ENCODE data around the gene PHACTR1. TPM values are rescaled to one million over a fixed set of nuclear protein-coding genes. Genes with fewer than 3 reads are reported as not detected.

Gene PHACTR1
- polyA plus RNA-seq, 3 donors = 6.1 to 26.9 (median 7.6) TPM

- Mint-ChIP-seq H3K36me3 (no peaks in the 10 kb centered on the region), H3K4me3 (no peak overlapping the region), H3K9me3 (peaks cover 3 to 8% (median 6%) of the 10 kb centered on the region in 7 donors), H3K27ac (no peak overlapping the region), H3K4me1 (peaks cover 7% of the 10 kb centered on the region), H3K27me3 (ENCODE audit: low read depth in 3 of 3) (no peaks in the 10 kb centered on the region)
- DNase-seq = no peak
- no peaks in the 10 kb centered on the region for H3K4me1 ChIP-seq (ENCODE audit: control insufficient read depth in 1 of 2, insufficient read depth in 2 of 2, low read length in 2 of 2)
- no peaks in the 10 kb centered on the region for H3K36me3 ChIP-seq (replicated peaks in 1 of 2; ENCODE audit: control insufficient read depth in 1 of 2, insufficient read depth in 2 of 2, low read length in 2 of 2)
- no peak overlapping the region for H3K4me3 ChIP-seq (replicated peaks in 1 of 3; ENCODE audit: low read depth in 2 of 3, low read length in 3 of 3)
- no peak overlapping the region for H3K4me2 ChIP-seq (replicated peaks; ENCODE audit: extremely low read depth, low read length, poor library complexity, severe bottlenecking)
- no peak overlapping the region for H3K27ac ChIP-seq (ENCODE audit: low read depth in 1 of 2, low read length in 2 of 2)
- WGBS (ENCODE audit: insufficient coverage) = 99% methylated on average over 8 of the region's 10 CpGs
- no peak overlapping the region for H3K9ac ChIP-seq (ENCODE audit: insufficient read depth, low read length, poor library complexity, severe bottlenecking)
- intact Hi-C loops (cut with micrococcal nuclease) = no loop called here
- TF ChIP-seq CTCF (IDR thresholded peaks at IDR 0.05) = no peak
- H3K27me3 ChIP-seq (ENCODE audit: control insufficient read depth in 2 of 2, insufficient read depth in 2 of 2, low read length in 2 of 2) = no peaks in the 10 kb centered on the region
- H3K9me3 ChIP-seq (replicated peaks in 1 of 2; ENCODE audit: control insufficient read depth in 1 of 2, insufficient read depth in 1 of 2, low read length in 2 of 2) = no peaks in the 10 kb centered on the region
- H3K79me2 ChIP-seq (ENCODE audit: insufficient read depth, low read length) = no peaks in the 10 kb centered on the region
- no peaks in the 10 kb centered on the region for H4K20me1 ChIP-seq (ENCODE audit: insufficient read depth, low read length)
- H2AFZ ChIP-seq (ENCODE audit: insufficient read depth, low read depth, low read length, poor library complexity, severe bottlenecking) = no peak overlapping the region
Observed at GRCh38 chr6:13135152-13135551, 418.6 kb downstream of the PHACTR1 start.

- Mint-ChIP-seq H3K27me3 (ENCODE audit: low read depth in 3 of 3) (no peaks in the 10 kb centered on the region), H3K4me3 (no peak overlapping the region), H3K4me1 (peaks cover 17% of the 10 kb centered on the region), H3K36me3 (no peaks in the 10 kb centered on the region), H3K9me3 (peaks cover 0 to 3% (median 0%) of the 10 kb centered on the region in 7 donors), H3K27ac (no peak overlapping the region)
- intact Hi-C loops (cut with micrococcal nuclease) = no loop called here
- no CpG with 5 or more reads among the region's 2 CpGs for WGBS (ENCODE audit: insufficient coverage)
- Histone ChIP-seq H3K4me3 (replicated peaks in 1 of 3; ENCODE audit: low read depth in 2 of 3, low read length in 3 of 3) (no peak overlapping the region), H3K9ac (ENCODE audit: insufficient read depth, low read length, poor library complexity, severe bottlenecking) (no peak overlapping the region), H3K4me1 (ENCODE audit: control insufficient read depth in 1 of 2, insufficient read depth in 2 of 2, low read length in 2 of 2) (peaks cover 0 to 8% of the 10 kb centered on the region in 2 donors), H3K79me2 (ENCODE audit: insufficient read depth, low read length) (no peaks in the 10 kb centered on the region), H3K36me3 (replicated peaks in 1 of 2; ENCODE audit: control insufficient read depth in 1 of 2, insufficient read depth in 2 of 2, low read length in 2 of 2) (no peaks in the 10 kb centered on the region), H3K9me3 (replicated peaks in 1 of 2; ENCODE audit: control insufficient read depth in 1 of 2, insufficient read depth in 1 of 2, low read length in 2 of 2) (no peaks in the 10 kb centered on the region), H3K27me3 (ENCODE audit: control insufficient read depth in 2 of 2, insufficient read depth in 2 of 2, low read length in 2 of 2) (no peaks in the 10 kb centered on the region), H2AFZ (ENCODE audit: insufficient read depth, low read depth, low read length, poor library complexity, severe bottlenecking) (no peak overlapping the region), H4K20me1 (ENCODE audit: insufficient read depth, low read length) (no peaks in the 10 kb centered on the region), H3K27ac (ENCODE audit: low read depth in 1 of 2, low read length in 2 of 2) (no peak overlapping the region), H3K4me2 (replicated peaks; ENCODE audit: extremely low read depth, low read length, poor library complexity, severe bottlenecking) (no peak overlapping the region)
- DNase-seq = no peak
- TF ChIP-seq CTCF (IDR thresholded peaks at IDR 0.05) = no peak
Observed at GRCh38 chr6:13139119-13139518, 422.6 kb downstream of the PHACTR1 start.

Data from CD14-positive monocyte (primary cell).